Adrenal gland (tissue), 12 donors: ENCODE data around the gene TRAF3. TPM values are rescaled to one million over a fixed set of nuclear protein-coding genes. Genes with fewer than 3 reads are reported as not detected.
"Not testable (repeated sequence)": the region's sequence is repeated elsewhere in the genome, so short reads cannot be mapped to it uniquely, and the experiment has no call there.

Experiments
- DNase-seq, 7 donors: peaks; one replicate each; pipeline ENCODE4 v3.0.0-alpha.2; 2019 to 2020
- H3K27ac ChIP-seq, 5 donors: fragments of 200-600 bp; sonication (generic) in 4 of 5; 1 replicate in 3 of 5; 2 replicates in 2 of 5; pipeline versions ENCODE4 v1.5.1 to v1.8.0; 2016 to 2020; ENCODE audit warnings: mild to moderate bottlenecking in 1 of 5
- H3K27me3 ChIP-seq: fragments of 200-600 bp; 2 replicates; pipeline ENCODE4 v1.8.0; 2021
- H3K36me3 ChIP-seq, 2 donors: fragments of 200-600 bp; replicated peaks in 1 of 2; 1 replicate in 1 of 2; 2 replicates in 1 of 2; pipeline versions ENCODE4 v1.5.1 to v1.8.0; 2018 to 2022
- H3K4me1 ChIP-seq, 2 donors: fragments of 200-600 bp; replicated peaks in 1 of 2; 1 replicate in 1 of 2; 2 replicates in 1 of 2; pipeline versions ENCODE4 v1.5.1 to v1.8.0; 2018 to 2021
- H3K4me3 ChIP-seq, 4 donors: fragments of 200-600 bp; sonication (generic) in 3 of 4; one replicate each; pipeline ENCODE4 v1.5.1; 2016 to 2018
- H3K9me3 ChIP-seq, 3 donors: fragments of 200-600 bp; sonication (generic) in 1 of 3; replicated peaks in 1 of 3; 1 replicate in 2 of 3; 2 replicates in 1 of 3; pipeline versions ENCODE4 v1.5.1 to v1.8.0; 2016 to 2021
- POLR2A ChIP-seq, 2 donors: fragments of 450-650 bp; IDR thresholded peaks; one replicate each; pipeline ENCODE4 v1.6.1; 2017; ENCODE audit warnings: antibody characterized with exemption in 2 of 2, mild to moderate bottlenecking in 2 of 2, moderate library complexity in 1 of 2
- WGBS, 4 donors: extraction: QIAGEN DNeasy Blood & Tissue Kit in 2 of 4; methylation state at CpG; one replicate each; pipeline versions ENCODE4 v1.1.5 to v1.1.7; 2013 to 2017; 5-methylcytosine and 5-hydroxymethylcytosine counted together
- intact Hi-C, 2 donors: fragments of 100-400 bp; cut with DNase I; formaldehyde crosslinking; loops; one replicate each; pipeline versions ENCODE4 v1.14.1 to v1.15.0; 2022 to 2023
- polyA plus RNA-seq, 3 donors: library from polyadenylated mRNA; stranded (reverse); fragments of 200-250 nt in 2 of 3; fragments of 350-450 nt in 1 of 3; fragmentation: Illumina TruSeq in 1 of 3; extraction: RNeasy Lipid Tissue Mini Kit (QIAGEN cat#74804) in 1 of 3; gene quantifications; one replicate each; pipeline ENCODE4 v1.2.3, GENCODE V29; 2013 to 2014
- total RNA-seq, 9 donors: library from RNA; depleted of rRNA in 4 of 9; stranded (reverse); fragments of >200 nt in 4 of 9; fragments of 120-200 nt in 1 of 9; fragmentation: NEBNext Ultra II Directional in 1 of 9; extraction: Animal tissue kit (Norgen Biotek cat#: 25700) in 1 of 9; gene quantifications; one replicate each; pipeline versions ENCODE4 v1.1.0 to v1.2.4, GENCODE V29; 2013 to 2023
- TF ChIP-seq, protein P1 (sequence below), 6 experiments: fragments of 450-650 bp in 4 of 6; fragments of 200-600 bp in 2 of 6; sonication (generic) in 1 of 6; IDR thresholded peaks; 1 replicate in 5 of 6; 2 replicates in 1 of 6; pipeline versions ENCODE4 v1.5.1 to v1.8.0; 2016 to 2021; ENCODE audit warnings: antibody characterized with exemption in 6 of 6, mild to moderate bottlenecking in 2 of 6, moderate library complexity in 1 of 6
- donor health status: healthy with polysubstance abuse.
- donor health status: Bipolar disorder and iron deficiency.
- donor health status: DM: yes; HTN: yes; CAD: no.
- donor health status: DM: no; HTN: no; CAD: no.
- donor health status: DM: no; HTN: no; CAD: no.
- donor health status: DM: yes; HTN: yes; CAD: no.

Gene TRAF3
- total and polyA plus RNA-seq, 12 donors = 3.7 to 14.5 (median 9.8) TPM

GRCh38 chr14:102760496-102761193 lies 16.6 kb upstream of the TRAF3 start:
- WGBS, 4 donors = 41 to 70% (median 59%) methylated on average over 14 to 21 of the region's 21 CpGs
- H3K36me3 ChIP-seq = no peaks in the 10 kb centered on the region
- no peak for DNase-seq
- H3K4me1 ChIP-seq = no peaks in the 10 kb centered on the region
- no peaks in the 10 kb centered on the region for H3K27me3 ChIP-seq
- H3K9me3 ChIP-seq = no peaks in the 10 kb centered on the region
- intact Hi-C loops = no loop called here
- H3K27ac ChIP-seq = no peak overlapping the region
- no peak for TF ChIP-seq POLR2A (IDR thresholded peaks at IDR 0.05)
- TF ChIP-seq, protein P1, sequence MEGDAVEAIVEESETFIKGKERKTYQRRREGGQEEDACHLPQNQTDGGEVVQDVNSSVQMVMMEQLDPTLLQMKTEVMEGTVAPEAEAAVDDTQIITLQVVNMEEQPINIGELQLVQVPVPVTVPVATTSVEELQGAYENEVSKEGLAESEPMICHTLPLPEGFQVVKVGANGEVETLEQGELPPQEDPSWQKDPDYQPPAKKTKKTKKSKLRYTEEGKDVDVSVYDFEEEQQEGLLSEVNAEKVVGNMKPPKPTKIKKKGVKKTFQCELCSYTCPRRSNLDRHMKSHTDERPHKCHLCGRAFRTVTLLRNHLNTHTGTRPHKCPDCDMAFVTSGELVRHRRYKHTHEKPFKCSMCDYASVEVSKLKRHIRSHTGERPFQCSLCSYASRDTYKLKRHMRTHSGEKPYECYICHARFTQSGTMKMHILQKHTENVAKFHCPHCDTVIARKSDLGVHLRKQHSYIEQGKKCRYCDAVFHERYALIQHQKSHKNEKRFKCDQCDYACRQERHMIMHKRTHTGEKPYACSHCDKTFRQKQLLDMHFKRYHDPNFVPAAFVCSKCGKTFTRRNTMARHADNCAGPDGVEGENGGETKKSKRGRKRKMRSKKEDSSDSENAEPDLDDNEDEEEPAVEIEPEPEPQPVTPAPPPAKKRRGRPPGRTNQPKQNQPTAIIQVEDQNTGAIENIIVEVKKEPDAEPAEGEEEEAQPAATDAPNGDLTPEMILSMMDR (IDR thresholded peaks at IDR 0.05) = no peak
- no peak overlapping the region for H3K4me3 ChIP-seq

- no peaks in the 10 kb centered on the region for H3K27me3 ChIP-seq
- H3K36me3 ChIP-seq = no peaks in the 10 kb centered on the region
- H3K9me3 ChIP-seq = no peaks in the 10 kb centered on the region
- intact Hi-C loops = no loop called here
- no peak overlapping the region for H3K4me3 ChIP-seq
- DNase-seq = no peak
- 63 to 80% (median 75%) methylated on average over 13 to 15 of the region's 15 CpGs for WGBS, 4 donors
- no peak overlapping the region for H3K27ac ChIP-seq
- no peaks in the 10 kb centered on the region for H3K4me1 ChIP-seq
- TF ChIP-seq, protein P1 (IDR thresholded peaks at IDR 0.05) = no peak
- TF ChIP-seq POLR2A (IDR thresholded peaks at IDR 0.05) = no peak
Observed at GRCh38 chr14:102761206-102761605, 16.0 kb upstream of the TRAF3 start.

GRCh38 chr14:102764220-102764671 lies 13.0 kb upstream of the TRAF3 start:
- no peak for TF ChIP-seq POLR2A (IDR thresholded peaks at IDR 0.05)
- TF ChIP-seq, protein P1 (IDR thresholded peaks at IDR 0.05) = no peak
- DNase-seq = no peak

DNA sequence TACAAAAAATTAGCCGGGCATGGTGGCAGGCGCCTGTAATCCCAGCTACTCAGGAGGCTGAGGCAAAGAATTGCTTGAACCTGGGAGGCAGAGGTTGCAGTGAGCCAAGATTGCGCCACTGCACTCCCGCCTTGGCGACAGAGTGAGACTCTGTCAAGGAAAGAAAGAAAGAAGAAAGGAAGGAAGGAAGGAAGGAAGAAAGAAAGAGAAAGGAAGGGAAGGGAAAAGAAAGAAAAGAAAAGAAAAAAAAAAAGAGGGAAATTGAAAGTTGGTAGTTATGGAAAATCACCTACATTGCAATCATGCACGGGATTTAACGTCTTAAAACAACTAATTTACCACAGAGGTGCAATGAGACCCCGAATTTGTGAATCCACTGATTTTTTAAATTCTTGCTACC lies 11.5 kb upstream of the TRAF3 start:
- H3K27me3 ChIP-seq, H3K9me3 ChIP-seq, H3K4me3 ChIP-seq, intact Hi-C loops, DNase-seq, H3K27ac ChIP-seq, H3K4me1 ChIP-seq, H3K36me3 ChIP-seq: not testable (repeated sequence)
- WGBS, 4 donors = 81 to 94% (median 92%) methylated on average over 8 of the region's 8 CpGs

More at GRCh38 chr14:102764220-102764671, 13.0 kb upstream of the TRAF3 start:
- Histone ChIP-seq H3K27ac (no peak overlapping the region), H3K27me3 (no peaks in the 10 kb centered on the region), H3K4me1 (no peaks in the 10 kb centered on the region), H3K36me3 (no peaks in the 10 kb centered on the region), H3K9me3 (no peaks in the 10 kb centered on the region), H3K4me3 (no peak overlapping the region)
- 65 to 79% (median 71%) methylated on average over 9 to 11 of the region's 11 CpGs for WGBS, 4 donors
- intact Hi-C loops = no loop called here
